MM.1S (cell line): Measurements from ENCODE around the gene PLA2G4E.

Experiments used
- DNase-seq: peaks from one replicate; pipeline ENCODE4 v3.0.0-alpha.2; 2015
- H2AFZ ChIP-seq: fragments of 300-600 bp; sonication (generic); 2 replicates; pipeline ENCODE4 v1.6.0; 2016; ENCODE audit warnings: antibody characterized with exemption, low read length
- H3F3A ChIP-seq: fragments of 300-600 bp; sonication (generic); 2 replicates; pipeline ENCODE4 v1.6.1; 2016; ENCODE audit warnings: mild to moderate bottlenecking, antibody characterized with exemption, low read length, moderate library complexity, mixed read lengths; ENCODE audit not compliant: insufficient read depth
- H3K27ac ChIP-seq: fragments of 300-600 bp; sonication (generic); 2 replicates; pipeline ENCODE4 v1.5.1; 2016; ENCODE audit warnings: mild to moderate bottlenecking, low read length
- H3K27me3 ChIP-seq: fragments of 300-600 bp; sonication (generic); replicated peaks from 2 replicates; pipeline ENCODE4 v1.6.0; 2016; ENCODE audit warnings: low read length; ENCODE audit not compliant: insufficient read depth
- H3K36me3 ChIP-seq: fragments of 300-600 bp; sonication (generic); replicated peaks from 2 replicates; pipeline ENCODE4 v1.6.1; 2016; ENCODE audit warnings: mild to moderate bottlenecking, low read length, mixed read lengths; ENCODE audit not compliant: insufficient read depth
- H3K4me1 ChIP-seq: fragments of 300-600 bp; sonication (generic); 2 replicates; pipeline ENCODE4 v1.6.1; 2016; ENCODE audit warnings: low read length, mixed read lengths
- H3K4me2 ChIP-seq: fragments of 300-600 bp; sonication (generic); 2 replicates; pipeline ENCODE4 v1.6.0; 2016; ENCODE audit warnings: low read depth, low read length
- H3K4me3 ChIP-seq: fragments of 300-600 bp; sonication (generic); 2 replicates; pipeline ENCODE4 v1.5.1; 2016; ENCODE audit warnings: low read length, mixed read lengths
- H3K79me2 ChIP-seq: fragments of 300-600 bp; sonication (generic); 2 replicates; pipeline ENCODE4 v1.6.1; 2016; ENCODE audit warnings: mixed run types, low read length, mixed read lengths
- H3K9ac ChIP-seq: fragments of 300-600 bp; sonication (generic); 2 replicates; pipeline ENCODE4 v1.6.1; 2016; ENCODE audit warnings: low read length, mixed read lengths
- H3K9me2 ChIP-seq: fragments of 300-600 bp; sonication (generic); replicated peaks from 2 replicates; pipeline ENCODE4 v1.6.1; 2016; ENCODE audit warnings: mild to moderate bottlenecking, low read length, mixed read lengths; ENCODE audit not compliant: insufficient read depth
- H3K9me3 ChIP-seq: fragments of 300-600 bp; sonication (generic); replicated peaks from 2 replicates; pipeline ENCODE4 v1.6.1; 2016; ENCODE audit warnings: mild to moderate bottlenecking, low read length, mixed read lengths; ENCODE audit not compliant: insufficient read depth
- H4K20me1 ChIP-seq: fragments of 300-600 bp; sonication (generic); 2 replicates; pipeline ENCODE4 v1.6.1; 2016; ENCODE audit warnings: mild to moderate bottlenecking, low read length, moderate library complexity, mixed read lengths; ENCODE audit not compliant: insufficient read depth
- CTCF ChIP-seq: fragments of 300-600 bp; sonication (generic); IDR thresholded peaks from 2 replicates; pipeline ENCODE4 v1.5.1; 2016; ENCODE audit warnings: antibody characterized with exemption, low read length, mixed read lengths
- EZH2 ChIP-seq: fragments of 300-600 bp; sonication (generic); optimal IDR thresholded peaks from 2 replicates; pipeline ENCODE3; 2017; ENCODE audit warnings: low read depth, mild to moderate bottlenecking, antibody characterized with exemption, low read length, mixed read lengths
- EZH2phosphoT487 ChIP-seq: fragments of 300-600 bp; sonication (generic); IDR thresholded peaks from 2 replicates; pipeline ENCODE4 v1.6.1; 2018; ENCODE audit warnings: antibody characterized with exemption, low read length

PLA2G4E gene

GRCh38 chr15:42069025-42069424 lies 48.2 kb upstream of the PLA2G4E start:
- Histone ChIP-seq H3K27ac (no peak overlapping the region), H3K27me3 (no peaks in the 10 kb centered on the region), H4K20me1 (no peaks in the 10 kb centered on the region), H3K9me3 (no peaks in the 10 kb centered on the region), H3K4me3 (no peak overlapping the region), H2AFZ (no peak overlapping the region), H3K9me2 (no peaks in the 10 kb centered on the region), H3F3A (no peaks in the 10 kb centered on the region), H3K79me2 (no peaks in the 10 kb centered on the region), H3K4me2 (no peak overlapping the region), H3K36me3 (no peaks in the 10 kb centered on the region), H3K9ac (no peak overlapping the region), H3K4me1 (peaks cover 3% of the 10 kb centered on the region; the same call in 1 of the 2 replicates)
- TF ChIP-seq EZH2 (no peak), EZH2phosphoT487 (no peak)
- no peak for DNase-seq

DNA sequence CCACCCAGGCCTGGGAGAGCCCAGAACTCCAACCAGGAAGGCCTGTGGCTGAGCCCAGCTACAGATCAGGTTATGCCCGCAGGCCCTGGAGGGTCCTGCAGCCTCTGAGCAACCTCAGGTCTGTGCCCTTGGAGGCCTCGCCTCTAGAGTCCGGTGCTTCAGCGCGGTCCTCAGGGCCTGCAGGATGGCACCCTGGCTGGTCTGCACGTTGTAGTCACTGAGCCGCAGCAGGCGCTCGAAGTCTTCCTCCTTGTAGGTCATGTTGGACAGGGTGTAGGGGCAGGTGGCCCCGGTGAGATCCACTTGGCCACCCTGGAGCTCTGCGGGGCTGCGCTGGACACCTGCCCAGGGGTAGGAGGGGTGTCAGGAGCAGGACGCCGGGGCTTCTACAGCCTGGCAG lies 47.8 kb upstream of the PLA2G4E start:
- no peak for TF ChIP-seq CTCF
- TF ChIP-seq EZH2: no peak
- no peak for TF ChIP-seq EZH2phosphoT487
- no peak overlapping the region for H3K27ac ChIP-seq

DNA sequence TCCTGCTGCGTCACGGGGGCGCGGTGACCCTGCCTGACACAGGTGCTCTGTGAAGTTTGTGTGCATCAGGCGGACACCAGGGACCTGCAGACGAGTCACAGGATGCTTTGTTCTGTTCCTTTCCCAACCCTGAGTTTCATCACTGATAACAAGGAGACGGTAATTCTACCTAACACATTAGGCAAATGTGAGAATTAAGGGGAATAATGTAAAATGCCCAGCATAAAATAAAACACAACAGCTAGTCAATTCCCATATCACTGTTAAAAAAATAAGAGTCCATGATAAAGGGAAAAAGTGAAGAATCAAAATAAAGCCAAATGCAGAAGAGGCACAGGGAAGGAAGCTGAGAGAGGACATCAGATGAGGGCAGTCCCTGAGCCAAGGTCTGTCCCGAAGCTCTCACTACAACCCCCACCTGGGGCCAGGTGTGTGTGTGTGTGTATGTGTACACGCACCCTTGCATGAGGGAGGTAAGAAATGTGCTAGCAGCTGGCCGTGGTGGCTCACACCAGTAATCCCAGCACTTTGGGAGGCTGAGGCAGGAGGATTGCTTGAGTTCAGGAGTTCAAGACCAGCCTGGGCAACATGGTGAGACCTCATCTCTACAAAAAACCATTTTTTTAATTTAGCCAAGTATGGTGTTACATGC lies 46.0 kb upstream of the PLA2G4E start:
- peak overlapping the region; percentile 41; the same call in 1 of the 2 replicates for H3K4me2 ChIP-seq
- H3K79me2 ChIP-seq: no peaks in the 10 kb centered on the region
- H3K27me3 ChIP-seq: no peaks in the 10 kb centered on the region
- TF ChIP-seq EZH2 (no peak), CTCF (no peak), EZH2phosphoT487 (no peak)
- no peak overlapping the region for H3K4me3 ChIP-seq
- no peak overlapping the region for H3K27ac ChIP-seq
- H3K4me1 ChIP-seq: peaks cover 3% of the 10 kb centered on the region; the same call in 1 of the 2 replicates
- H3K9ac ChIP-seq: no peak overlapping the region
- DNase-seq: no peak
- peak overlapping the region; percentile 43; the same call in 1 of the 2 replicates for H2AFZ ChIP-seq
- H3K36me3 ChIP-seq: no peaks in the 10 kb centered on the region
- H4K20me1 ChIP-seq: no peaks in the 10 kb centered on the region
- H3F3A ChIP-seq: no peaks in the 10 kb centered on the region
- no peaks in the 10 kb centered on the region for H3K9me2 ChIP-seq
- no peaks in the 10 kb centered on the region for H3K9me3 ChIP-seq

More for the DNA sequence above, 47.8 kb upstream of the PLA2G4E start:
- H3K4me3 ChIP-seq: no peak overlapping the region
- H4K20me1 ChIP-seq: no peaks in the 10 kb centered on the region
- no peaks in the 10 kb centered on the region for H3K36me3 ChIP-seq
- H3K27me3 ChIP-seq: no peaks in the 10 kb centered on the region
- H3K4me1 ChIP-seq: peaks cover 3% of the 10 kb centered on the region; the same call in 1 of the 2 replicates
- no peak overlapping the region for H3K4me2 ChIP-seq
- H3K9me2 ChIP-seq: no peaks in the 10 kb centered on the region
- no peak overlapping the region for H2AFZ ChIP-seq
- no peak overlapping the region for H3K9ac ChIP-seq
- DNase-seq: no peak
- H3F3A ChIP-seq: no peaks in the 10 kb centered on the region
- no peaks in the 10 kb centered on the region for H3K9me3 ChIP-seq
- no peaks in the 10 kb centered on the region for H3K79me2 ChIP-seq

GRCh38 chr15:42065468-42065867 lies 44.6 kb upstream of the PLA2G4E start:
- no peaks in the 10 kb centered on the region for H4K20me1 ChIP-seq
- no peak overlapping the region for H2AFZ ChIP-seq
- no peaks in the 10 kb centered on the region for H3K36me3 ChIP-seq
- TF ChIP-seq CTCF (no peak), EZH2phosphoT487 (no peak), EZH2 (no peak)
- no peak overlapping the region for H3K4me2 ChIP-seq
- no peaks in the 10 kb centered on the region for H3K27me3 ChIP-seq
- H3K9ac ChIP-seq: no peak overlapping the region
- H3K79me2 ChIP-seq: no peaks in the 10 kb centered on the region
- no peaks in the 10 kb centered on the region for H3K9me3 ChIP-seq
- H3K4me1 ChIP-seq: peaks cover 3% of the 10 kb centered on the region; the same call in 1 of the 2 replicates
- no peaks in the 10 kb centered on the region for H3F3A ChIP-seq
- DNase-seq: no peak
- no peak overlapping the region for H3K27ac ChIP-seq
- H3K4me3 ChIP-seq: no peak overlapping the region
- no peaks in the 10 kb centered on the region for H3K9me2 ChIP-seq
